Left lung (tissue), 10 donors: ENCODE data around the gene TMEM126A. TPM values are rescaled to one million over a fixed set of nuclear protein-coding genes. Genes with fewer than 3 reads are reported as not detected.

Experiments used
- ATAC-seq: fragments of 200-7000 bp; cut with Tn5 transposase; one replicate; pipeline ENCODE4 v1.9.1; 2020; ENCODE audit warnings: moderate library complexity
- DNase-seq, 4 donors: peaks; one replicate each; pipeline ENCODE4 v3.0.0-alpha.2; 2013 to 2020
- H3K27ac ChIP-seq, 2 donors: fragments of 200-600 bp; sonication (generic) in 1 of 2; one replicate each; pipeline versions ENCODE4 v1.5.0 to v1.8.0; 2020 to 2021
- H3K27me3 ChIP-seq, 2 donors: fragments of 200-600 bp; sonication (generic) in 1 of 2; one replicate each; pipeline versions ENCODE4 v1.5.0 to v1.8.0; 2020 to 2021
- H3K36me3 ChIP-seq, 2 donors: fragments of 200-600 bp; sonication (generic) in 1 of 2; one replicate each; pipeline versions ENCODE4 v1.5.0 to v1.8.0; 2020 to 2021
- H3K4me1 ChIP-seq, 2 donors: fragments of 200-600 bp; one replicate each; pipeline ENCODE4 v1.8.0; 2021
- H3K4me3 ChIP-seq, 2 donors: fragments of 200-600 bp; sonication (generic) in 1 of 2; one replicate each; pipeline versions ENCODE4 v1.5.0 to v1.8.0; 2020 to 2021; ENCODE audit warnings: mild to moderate bottlenecking in 1 of 2
- H3K9me3 ChIP-seq, 2 donors: fragments of 200-600 bp; sonication (generic) in 1 of 2; one replicate each; pipeline versions ENCODE4 v1.5.0 to v1.8.0; 2020 to 2021
- CTCF ChIP-seq, 2 donors: fragments of 200-600 bp; sonication (generic) in 1 of 2; IDR thresholded peaks; one replicate each; pipeline versions ENCODE4 v1.5.0 to v1.8.0; 2021; ENCODE audit warnings: antibody characterized with exemption in 2 of 2
- intact Hi-C, 2 donors: fragments of 100-400 bp; cut with DNase I; formaldehyde crosslinking; loops; one replicate each; pipeline versions ENCODE4 v1.11.2 to v1.14.2; 2022
- polyA plus RNA-seq, 6 donors: library from polyadenylated mRNA; unstranded; fragments of 120-200 nt; gene quantifications; one replicate each; pipeline ENCODE4 v1.2.1, GENCODE V29; 2013; ENCODE audit not compliant: insufficient read length in 6 of 6
- total RNA-seq, 2 donors: library from RNA; stranded (reverse); fragmentation: NEBNext Ultra II Directional; extraction: Animal tissue kit (Norgen Biotek cat#: 25700); gene quantifications; one replicate each; pipeline ENCODE4 v1.2.1, GENCODE V29; 2021
- donor health status: DM: no; HTN: yes; CAD: no.
- donor health status: DM: no; HTN: no; CAD: no.

Gene TMEM126A
- total and polyA plus RNA-seq, 8 donors = 30.1 to 37.1 (median 31.6) TPM

- intact Hi-C loops = no loop called here
- no peak for TF ChIP-seq CTCF (IDR thresholded peaks at IDR 0.05)
- peaks cover 0 to 3% of the 10 kb centered on the region in 2 donors for H3K9me3 ChIP-seq
- H3K4me3 ChIP-seq = no peak overlapping the region
- DNase-seq = no peak
- no peak for ATAC-seq
- no peak overlapping the region for H3K27ac ChIP-seq
- H3K27me3 ChIP-seq = no peaks in the 10 kb centered on the region
- H3K4me1 ChIP-seq = no peaks in the 10 kb centered on the region
- no peaks in the 10 kb centered on the region for H3K36me3 ChIP-seq
Measured at GRCh38 chr11:85673393-85673792, 25.6 kb downstream of the TMEM126A start.

GRCh38 chr11:85679576-85679975 is 31.8 kb downstream of the TMEM126A start:
- intact Hi-C loops = no loop called here
- peaks cover 0 to 4% of the 10 kb centered on the region in 2 donors for H3K4me1 ChIP-seq
- no peak for TF ChIP-seq CTCF (IDR thresholded peaks at IDR 0.05)
- H3K36me3 ChIP-seq = no peaks in the 10 kb centered on the region
- no peak overlapping the region for H3K4me3 ChIP-seq
- ATAC-seq = no peak
- DNase-seq = no peak
- no peak overlapping the region for H3K27ac ChIP-seq
- H3K27me3 ChIP-seq = peaks cover 0 to 7% of the 10 kb centered on the region in 2 donors
- H3K9me3 ChIP-seq = no peaks in the 10 kb centered on the region

GRCh38 chr11:85680897-85681296 is 33.1 kb downstream of the TMEM126A start:
- no peaks in the 10 kb centered on the region for H3K36me3 ChIP-seq
- no peak for TF ChIP-seq CTCF (IDR thresholded peaks at IDR 0.05)

GRCh38 chr11:85682330-85683305 is 34.9 kb downstream of the TMEM126A start:
- Histone ChIP-seq H3K36me3 (no peaks in the 10 kb centered on the region), H3K4me1 (peaks cover 0 to 4% of the 10 kb centered on the region in 2 donors), H3K4me3 (peak overlapping the region; percentile 51 to 53), H3K27ac (peak overlapping the region in 1 of 2 donors; percentile 45), H3K9me3 (no peaks in the 10 kb centered on the region), H3K27me3 (peaks cover 0 to 7% of the 10 kb centered on the region in 2 donors)
- ATAC-seq = peak; percentile 83
- TF ChIP-seq CTCF (IDR thresholded peaks at IDR 0.05) = no peak
- peak; percentile 67 to 88 (median 76) for DNase-seq
- intact Hi-C loops = no loop called here

More at GRCh38 chr11:85680897-85681296, 33.1 kb downstream of the TMEM126A start:
- no peak overlapping the region for H3K27ac ChIP-seq
- peaks cover 0 to 4% of the 10 kb centered on the region in 2 donors for H3K4me1 ChIP-seq
- DNase-seq = no peak
- H3K27me3 ChIP-seq = peaks cover 0 to 7% of the 10 kb centered on the region in 2 donors
- intact Hi-C loops = no loop called here
- H3K4me3 ChIP-seq = no peak overlapping the region
- ATAC-seq = no peak
- no peaks in the 10 kb centered on the region for H3K9me3 ChIP-seq

- no peak for TF ChIP-seq CTCF (IDR thresholded peaks at IDR 0.05)
- H3K36me3 ChIP-seq = no peaks in the 10 kb centered on the region
- peaks cover 0 to 4% of the 10 kb centered on the region in 2 donors for H3K4me1 ChIP-seq
- H3K27me3 ChIP-seq = peaks cover 0 to 7% of the 10 kb centered on the region in 2 donors
- ATAC-seq = peak; percentile 17
- peak overlapping the region; percentile 48 to 81 for H3K27ac ChIP-seq
- peak overlapping the region; percentile 1 to 15 for H3K4me3 ChIP-seq
- intact Hi-C loops = no loop called here
- DNase-seq = peak in 2 of 4 donors; percentile 91 to 96
- H3K9me3 ChIP-seq = no peaks in the 10 kb centered on the region
Measured at GRCh38 chr11:85685125-85685819, 37.5 kb downstream of the TMEM126A start.
